Activated T-helper 9 cell treated with anti-CD3 and anti-CD28 coated beads, Interleukin-2, amount 50 U/mL, for 16 hours (primary cell): Measurements from ENCODE around the gene PKD1.
"Not testable (repeated sequence)": the region's sequence is repeated elsewhere in the genome, so short reads cannot be mapped to it uniquely, and the experiment has no call there.

Experiments
- DNase-seq: peaks from one replicate; pipeline ENCODE4 v3.0.0-alpha.2; 2020; ENCODE audit warnings: low read depth

Gene PKD1

DNA sequence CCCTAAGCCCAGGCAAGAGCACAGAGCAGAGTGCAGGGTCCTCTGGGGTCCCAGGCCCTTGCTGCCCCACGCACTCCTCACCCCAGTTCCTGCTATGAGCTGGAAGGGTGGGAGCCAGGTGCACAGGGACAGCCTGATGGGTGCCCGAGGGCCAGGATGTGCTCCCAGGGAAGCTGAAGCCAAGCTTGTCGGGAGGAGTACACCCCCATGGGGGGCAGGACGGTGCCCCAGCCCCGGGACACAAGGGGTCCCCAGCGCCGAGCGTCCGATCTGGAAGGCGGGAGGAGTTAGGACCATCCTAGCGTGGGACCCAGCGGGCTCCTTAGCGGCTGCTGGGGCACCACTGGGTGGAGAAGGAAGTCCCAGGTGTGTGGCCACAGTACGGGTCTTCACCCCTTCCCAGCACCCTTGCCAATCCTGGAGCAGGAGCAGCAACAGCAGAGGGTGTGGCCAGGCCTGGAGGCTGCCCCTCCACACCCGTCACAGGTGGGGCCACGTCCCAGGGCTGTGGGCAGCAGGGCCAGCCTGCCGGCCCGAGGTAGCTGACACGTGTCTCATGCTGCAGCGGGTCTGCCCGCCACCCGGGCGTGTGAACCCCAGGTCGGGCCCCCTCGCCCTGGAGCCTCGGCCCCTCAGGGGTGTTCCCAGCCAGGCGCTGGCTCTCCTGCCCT is 11.9 kb downstream of the PKD1 start:
- DNase-seq: not testable (repeated sequence)

DNA sequence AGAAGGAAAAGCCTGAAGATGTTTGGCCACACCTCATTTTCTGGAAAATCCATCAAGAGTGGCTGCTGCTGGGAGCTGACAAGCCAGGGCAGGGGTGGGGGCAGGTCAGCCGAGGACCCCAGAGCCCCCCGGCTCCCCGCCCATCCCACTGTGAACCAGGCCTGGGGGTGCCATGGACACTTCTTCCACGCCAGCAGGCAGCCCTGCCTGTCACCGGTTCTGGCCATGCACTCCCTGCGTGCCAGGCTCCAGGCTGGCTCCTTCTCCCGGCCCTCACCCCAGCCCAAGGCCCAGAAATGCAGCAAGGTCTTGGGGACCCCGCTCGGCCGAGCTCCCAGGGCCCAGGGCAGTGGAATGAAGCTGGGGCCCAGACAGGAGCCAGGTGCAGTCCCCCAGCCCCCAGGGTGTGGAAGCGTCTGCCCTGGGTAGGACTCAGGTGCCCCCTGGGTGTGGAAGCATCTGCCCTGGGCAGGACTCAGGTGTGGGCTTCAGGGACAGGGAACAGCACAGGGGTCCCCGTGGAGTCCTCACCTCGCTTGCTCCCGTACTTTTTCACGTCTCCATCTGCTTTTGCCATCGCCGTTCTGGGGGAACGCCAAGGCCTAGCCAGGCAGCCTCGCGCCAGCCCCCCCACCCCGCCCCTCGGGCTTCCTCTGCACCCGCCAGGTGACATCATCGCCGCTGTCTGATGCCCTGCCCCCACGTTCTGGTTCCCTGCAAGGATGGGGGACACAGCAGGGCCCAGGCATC is 12.6 kb downstream of the PKD1 start:
- not testable (repeated sequence) for DNase-seq

- DNase-seq: no peak
Measured at GRCh38 chr16:2122429-2122828, 13.3 kb downstream of the PKD1 start.

DNA sequence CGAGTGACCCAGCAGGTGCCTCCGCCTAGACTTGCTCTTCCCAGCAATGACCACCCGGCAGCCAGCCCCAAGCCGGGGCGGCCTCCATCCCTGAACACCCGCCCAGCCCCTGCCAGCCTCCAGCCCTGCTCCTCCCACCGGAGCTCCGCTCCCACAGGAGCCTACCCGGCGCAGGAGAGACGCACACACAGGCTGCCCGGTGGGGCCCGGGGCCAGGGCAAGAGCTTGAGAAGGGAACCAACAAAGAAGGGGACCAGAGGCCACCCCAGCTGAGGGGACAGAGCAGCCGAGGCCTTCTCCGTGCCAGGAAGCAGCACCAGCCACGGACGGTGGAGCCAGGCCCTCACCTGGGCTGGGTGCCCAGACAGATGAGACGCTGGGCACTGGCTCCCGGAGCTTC is 13.8 kb downstream of the PKD1 start:
- DNase-seq: no peak

- not testable (repeated sequence) for DNase-seq
Measured at GRCh38 chr16:2121325-2121724, 14.4 kb downstream of the PKD1 start.

DNA sequence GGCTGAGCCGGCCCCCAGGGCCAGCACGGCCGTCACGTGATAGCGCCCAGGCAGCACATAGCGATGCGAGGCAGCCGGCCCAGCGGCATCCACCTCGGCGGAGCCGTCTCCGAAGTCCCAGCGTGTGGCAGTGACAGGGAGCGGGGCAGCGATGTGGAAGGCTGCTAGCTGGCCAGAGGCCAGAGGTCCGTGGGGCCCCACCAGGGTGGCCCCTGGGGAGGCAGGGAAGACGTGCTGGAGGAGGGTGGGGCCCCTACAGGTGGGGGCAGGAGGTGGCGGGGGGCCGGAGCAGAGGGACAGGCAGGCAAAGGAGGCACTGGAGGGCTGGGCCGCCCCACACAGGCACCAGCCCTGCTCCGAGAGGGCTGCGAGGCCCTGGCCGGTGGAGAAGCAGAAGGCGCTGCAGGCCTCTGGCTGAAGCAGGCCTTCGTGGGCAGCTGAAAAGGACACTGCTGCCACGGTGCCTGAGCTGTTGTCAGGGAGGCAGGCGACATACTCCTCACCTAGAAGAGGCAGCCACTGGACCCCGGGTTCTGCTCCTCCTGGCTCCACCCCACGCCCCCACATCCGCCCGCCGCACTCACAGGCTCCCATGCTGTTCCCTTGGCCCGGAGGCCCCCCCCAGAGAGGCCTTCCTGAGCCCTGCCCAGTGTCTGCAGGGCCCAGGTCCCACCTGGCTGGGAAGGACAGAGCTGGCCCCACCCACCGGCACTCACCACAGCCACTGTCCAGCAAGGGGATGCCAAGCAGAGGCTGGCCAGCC is 17.6 kb downstream of the PKD1 start:
- not testable (repeated sequence) for DNase-seq

GRCh38 chr16:2117341-2117740 is 18.4 kb downstream of the PKD1 start:
- DNase-seq: not testable (repeated sequence)

DNA sequence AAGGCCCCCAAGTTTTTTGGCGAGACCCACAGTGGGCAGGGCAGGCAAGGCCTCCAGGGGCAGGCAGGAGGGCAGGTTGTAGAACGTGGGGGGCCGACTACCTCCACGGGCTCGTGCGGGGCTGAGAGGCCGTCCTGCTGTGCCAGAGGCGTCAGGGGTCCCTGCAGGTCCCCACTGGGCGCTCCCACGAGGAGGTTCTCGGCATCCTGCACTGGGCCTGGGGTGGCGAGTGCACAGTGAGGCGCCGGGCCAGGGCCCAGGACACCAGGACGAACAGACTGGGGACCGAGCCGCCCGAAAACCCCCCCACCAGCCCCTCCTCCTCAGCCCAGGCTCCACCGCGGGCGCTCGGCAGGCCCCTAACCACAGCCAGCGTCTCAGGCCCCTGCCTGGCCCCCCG is 19.3 kb downstream of the PKD1 start:
- not testable (repeated sequence) for DNase-seq

DNA sequence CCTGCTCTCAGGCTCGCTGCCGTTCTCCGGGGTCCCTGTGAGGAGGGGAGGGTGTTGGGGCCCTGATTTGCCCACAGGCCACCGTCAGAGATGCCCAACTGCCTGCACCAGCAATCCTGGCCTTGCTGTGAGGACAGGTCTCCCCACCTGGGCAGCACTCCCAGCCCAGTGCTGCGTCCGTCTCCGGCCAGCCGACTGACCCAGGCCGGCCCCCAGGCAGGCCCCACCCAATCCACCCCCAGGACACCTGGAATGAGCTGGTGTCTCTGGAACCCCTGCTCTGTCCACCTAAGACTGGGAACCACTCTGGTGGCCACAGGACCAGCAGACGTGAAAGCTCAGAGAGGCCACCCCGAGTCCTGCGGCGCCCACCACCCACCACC is 20.1 kb downstream of the PKD1 start:
- DNase-seq: no peak

DNA sequence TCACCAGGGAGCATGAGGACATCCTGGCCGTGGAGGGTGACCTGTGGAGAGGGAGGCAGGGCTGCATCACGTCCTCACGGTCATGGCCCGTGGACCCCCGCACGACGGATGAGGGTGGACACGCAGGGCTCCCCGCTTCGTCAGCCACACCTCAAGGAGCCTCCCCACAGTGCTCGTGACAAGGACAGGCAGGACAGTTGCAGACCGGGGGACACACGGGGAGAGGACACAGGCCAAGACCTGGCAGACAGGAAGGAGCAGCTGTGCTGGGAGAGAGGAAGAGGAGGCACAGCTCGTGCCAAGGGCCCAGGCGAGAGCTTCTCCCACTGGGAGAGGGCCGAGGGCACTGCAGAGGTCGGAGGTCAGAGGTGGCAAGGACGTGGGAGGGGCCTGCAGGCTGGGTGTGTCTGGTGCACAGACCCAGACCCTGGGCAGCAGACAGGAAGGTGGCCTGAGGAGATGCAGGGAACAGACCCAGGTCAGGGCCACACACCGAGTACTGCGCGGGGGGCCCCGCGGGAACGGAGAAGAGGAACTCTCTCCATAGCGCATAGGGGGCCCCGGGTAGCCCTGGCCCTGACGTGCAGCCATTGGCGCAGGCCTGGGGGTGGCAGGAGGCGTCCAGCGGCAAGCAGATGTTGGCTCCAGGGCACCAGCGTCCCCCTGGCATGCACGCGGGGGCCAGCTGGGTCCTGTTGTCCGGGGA is 20.7 kb downstream of the PKD1 start:
- DNase-seq: not testable (repeated sequence)

DNA sequence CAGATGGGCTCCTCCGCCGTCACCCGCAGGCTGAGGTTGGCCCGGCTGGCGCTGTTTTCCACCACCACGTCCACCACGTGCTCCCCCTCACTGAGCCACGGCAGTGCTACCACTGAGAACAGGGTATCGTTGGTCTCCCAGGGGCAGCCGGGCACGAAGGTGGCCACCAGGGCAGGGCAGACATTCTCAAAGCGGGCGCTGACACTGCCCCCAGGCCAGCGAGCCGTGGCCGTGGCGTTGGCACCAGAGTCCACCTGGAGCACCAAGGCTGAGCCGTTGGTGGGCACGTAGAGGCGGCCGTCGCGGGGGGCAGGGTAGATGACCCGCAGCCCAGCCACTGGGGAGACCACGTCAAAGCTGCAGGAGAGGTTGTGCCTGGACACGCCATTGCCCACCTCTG is 21.5 kb downstream of the PKD1 start:
- DNase-seq: not testable (repeated sequence)

DNA sequence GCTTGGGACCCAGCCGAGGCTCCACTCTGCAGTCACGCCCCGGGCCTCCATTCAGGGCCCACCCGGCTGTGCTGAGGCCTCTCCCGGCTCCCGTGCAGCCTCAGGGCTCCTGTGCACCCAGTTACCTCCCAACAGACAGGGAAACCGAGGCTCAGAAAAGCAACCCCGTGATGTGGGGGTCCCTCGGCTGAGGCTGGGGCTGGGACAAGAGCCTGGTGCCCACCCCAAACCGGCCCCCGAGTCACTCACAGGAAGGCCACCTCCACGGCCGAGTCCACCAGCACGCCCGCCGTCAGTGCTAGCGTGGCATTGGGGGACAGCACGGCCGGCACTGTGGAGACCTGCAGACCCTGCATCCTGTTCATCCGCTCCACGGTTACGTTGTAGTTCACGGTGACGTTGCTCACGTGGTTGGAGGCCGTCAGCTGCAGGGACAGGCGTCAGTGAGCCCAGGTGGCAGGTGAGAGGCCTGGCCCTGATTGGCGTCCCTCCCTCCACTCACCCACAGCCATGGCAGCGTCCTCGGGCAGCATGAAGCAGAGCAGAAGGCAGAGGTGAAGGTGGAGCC is 23.1 kb downstream of the PKD1 start:
- DNase-seq: not testable (repeated sequence)

- DNase-seq: not testable (repeated sequence)
Measured at GRCh38 chr16:2111412-2112335, 24.0 kb downstream of the PKD1 start.

- not testable (repeated sequence) for DNase-seq
Measured at GRCh38 chr16:2111009-2111353, 24.7 kb downstream of the PKD1 start.

DNA sequence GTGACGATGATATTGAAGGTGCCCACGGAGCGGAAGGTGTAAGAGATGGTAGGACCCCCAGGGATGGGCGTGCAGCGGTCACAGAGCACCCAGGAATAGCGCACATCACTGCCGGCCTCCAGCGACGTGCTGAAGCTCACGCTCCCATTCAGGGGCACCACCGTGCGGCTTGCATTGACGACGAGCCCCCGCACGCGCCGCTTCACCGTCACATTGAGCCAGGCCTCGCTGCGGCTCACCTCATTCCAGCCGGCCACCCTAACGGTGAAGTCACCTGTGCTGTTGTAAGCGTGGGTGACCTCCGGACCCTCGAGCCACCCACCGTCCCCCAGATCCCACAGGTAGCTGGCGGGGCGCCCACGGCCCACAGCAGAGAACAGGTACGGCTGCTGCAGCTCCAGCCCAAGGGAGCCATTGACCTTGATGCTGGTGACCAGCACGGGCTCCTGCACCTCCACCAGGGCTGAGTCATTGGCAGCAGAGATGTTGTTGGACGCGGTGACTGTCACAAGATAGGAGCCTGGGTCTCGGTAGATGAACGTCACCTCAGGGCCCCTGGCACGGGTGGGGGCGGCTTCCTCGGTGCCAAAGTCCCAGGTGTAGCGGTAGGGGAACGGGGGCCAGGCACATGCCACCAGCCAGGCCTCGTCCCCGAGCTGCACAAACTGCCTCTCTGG is 25.2 kb downstream of the PKD1 start:
- not testable (repeated sequence) for DNase-seq

- DNase-seq: not testable (repeated sequence)
Measured at GRCh38 chr16:2109872-2110271, 25.8 kb downstream of the PKD1 start.

- not testable (repeated sequence) for DNase-seq
Measured at GRCh38 chr16:2109271-2109580, 26.5 kb downstream of the PKD1 start.

GRCh38 chr16:2108446-2109270 is 27.0 kb downstream of the PKD1 start:
- DNase-seq: not testable (repeated sequence)

- DNase-seq: not testable (repeated sequence)
Measured at GRCh38 chr16:2107791-2108125, 27.9 kb downstream of the PKD1 start.
